GM12891 (cell line): ENCODE results near the gene ABHD5.

Source experiments
- DNase-seq: peaks from one replicate; pipeline ENCODE4 v3.0.0; 2011; ENCODE audit warnings: low spot score; ENCODE audit not compliant: insufficient read length
- FAIRE-seq: peaks from 2 replicates; lab custom pipeline; 2011; peaks lifted over from hg19 to GRCh38; lab: Jason Lieb, UNC
- PAX5 ChIP-seq: IDR thresholded peaks from 2 replicates; pipeline ENCODE4 v1.6.1; 2011; ENCODE audit warnings: low read length, moderate library complexity, mild to moderate bottlenecking; ENCODE audit not compliant: insufficient read depth, severe bottlenecking
- POLR2A ChIP-seq: IDR thresholded peaks from 2 replicates; pipeline ENCODE4 v1.6.1; 2011; ENCODE audit warnings: low read depth, low read length, control low read depth
- POLR2AphosphoS5 ChIP-seq: IDR thresholded peaks from 2 replicates; pipeline ENCODE4 v1.6.1; 2011; ENCODE audit warnings: low read depth, low read length, control low read depth
- POU2F2 ChIP-seq: IDR thresholded peaks from 2 replicates; pipeline ENCODE4 v1.6.1; 2011; ENCODE audit warnings: low read depth, mild to moderate bottlenecking, control low read depth, low read length, moderate library complexity
- SPI1 ChIP-seq: IDR thresholded peaks from 2 replicates; pipeline ENCODE4 v1.6.1; 2011; ENCODE audit warnings: low read depth, low read length, control low read depth
- TAF1 ChIP-seq: IDR thresholded peaks from 2 replicates; pipeline ENCODE4 v1.6.1; 2011; ENCODE audit warnings: low read depth, low read length, control low read depth

ABHD5 gene

GRCh38 chr3:43765521-43765971, 74.8 kb downstream of the ABHD5 start:
- DNase-seq (no peak), FAIRE-seq (no peak)
- TF ChIP-seq PAX5 (no peak), TAF1 (no peak), POLR2AphosphoS5 (no peak), POU2F2 (no peak), POLR2A (no peak)

- no peak for TF ChIP-seq SPI1
- no peak for TF ChIP-seq POU2F2
- TF ChIP-seq POLR2A: no peak
- no peak for TF ChIP-seq PAX5
- no peak for TF ChIP-seq POLR2AphosphoS5
- no peak for DNase-seq
- FAIRE-seq: no peak
These were observed 76.1 kb downstream of the ABHD5 start for GRCh38 chr3:43766672-43767465.

GRCh38 chr3:43768381-43768973, 77.7 kb downstream of the ABHD5 start:
- DNase-seq (no peak), FAIRE-seq (no peak)
- no peak for TF ChIP-seq PAX5
- TF ChIP-seq TAF1: no peak
- no peak for TF ChIP-seq SPI1
- no peak for TF ChIP-seq POLR2A
- no peak for TF ChIP-seq POU2F2
- no peak for TF ChIP-seq POLR2AphosphoS5

DNA sequence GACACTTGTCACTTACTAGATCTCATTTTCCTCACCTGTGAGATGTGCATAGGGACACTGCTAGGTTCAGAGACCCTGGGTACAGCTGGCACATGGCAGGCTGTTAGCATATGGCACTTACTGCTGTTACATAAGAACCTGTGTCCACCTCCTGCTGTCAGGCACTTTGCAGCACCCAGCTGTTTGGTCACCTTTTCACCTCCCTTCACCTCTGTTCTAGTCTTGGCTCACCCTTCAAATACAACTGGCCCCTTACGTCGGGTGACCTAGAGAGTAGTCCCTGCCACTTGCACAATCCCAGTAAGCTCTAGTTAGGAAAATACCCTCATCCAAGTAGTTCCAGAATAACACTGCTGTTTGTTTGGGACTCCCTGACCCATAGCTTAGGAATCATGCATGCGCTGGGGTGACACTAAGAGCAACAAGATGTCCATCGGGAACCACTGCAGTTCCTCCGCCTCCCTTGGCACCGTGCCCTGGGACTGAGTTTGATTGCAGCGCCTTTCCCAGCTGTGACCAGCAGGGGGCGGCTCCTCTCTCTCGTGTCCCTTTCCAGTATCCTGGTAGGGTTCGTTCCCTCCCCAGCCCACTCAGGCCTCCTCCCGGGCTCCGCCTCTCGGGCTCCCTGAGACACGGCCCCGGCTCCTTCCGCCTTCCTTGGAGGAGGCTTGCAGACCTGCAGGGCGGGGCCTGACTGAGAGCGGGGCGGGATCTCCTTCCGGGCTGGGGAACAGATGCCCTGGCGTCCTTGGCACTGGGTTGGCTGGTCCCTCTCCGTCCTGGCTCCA, 78.6 kb downstream of the ABHD5 start:
- TF ChIP-seq PAX5 (no peak), TAF1 (no peak), POU2F2 (no peak), POLR2AphosphoS5 (no peak)
- FAIRE-seq (no peak), DNase-seq (peak; percentile 69)

- no peak for FAIRE-seq
These were observed 79.2 kb downstream of the ABHD5 start for GRCh38 chr3:43769885-43770425.

DNA sequence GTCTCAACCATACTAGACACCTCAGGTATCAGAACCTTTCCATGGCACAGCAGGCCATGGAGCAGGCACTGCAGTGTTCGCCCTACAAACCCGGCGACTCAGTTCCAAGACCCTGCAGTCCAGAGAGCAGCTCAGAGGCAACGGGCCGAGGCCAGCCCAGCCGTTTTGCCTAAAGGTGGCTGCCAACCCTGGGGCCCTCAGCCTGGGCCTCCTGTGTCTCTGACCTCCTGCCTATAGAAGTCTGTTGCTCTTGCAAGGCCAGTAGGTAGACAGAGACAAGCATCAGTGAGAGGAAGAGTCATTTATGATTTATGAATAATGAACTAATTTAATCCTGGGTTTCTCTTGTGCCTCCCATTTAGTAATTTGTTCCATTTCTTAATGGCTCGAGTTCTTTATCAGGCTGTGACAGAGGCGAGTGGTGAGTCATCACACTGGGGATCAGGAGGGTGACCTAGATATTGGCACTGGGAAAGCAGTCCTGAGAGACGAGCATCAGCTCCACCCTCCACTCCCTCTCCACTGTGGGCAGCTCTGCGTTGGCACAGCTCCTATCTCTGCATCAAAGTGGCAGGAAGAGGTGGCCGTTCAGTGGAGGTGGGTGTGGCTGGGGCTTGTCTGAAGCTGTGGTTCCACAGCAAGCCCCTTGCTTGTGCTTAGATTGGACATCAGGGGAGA, 79.8 kb downstream of the ABHD5 start:
- DNase-seq (no peak), FAIRE-seq (no peak)
- no peak for TF ChIP-seq POLR2AphosphoS5
- TF ChIP-seq POLR2A: no peak
- TF ChIP-seq SPI1: no peak
- no peak for TF ChIP-seq PAX5

More at GRCh38 chr3:43769885-43770425, 79.2 kb downstream of the ABHD5 start:
- DNase-seq: no peak
- no peak for TF ChIP-seq POLR2A
- no peak for TF ChIP-seq POLR2AphosphoS5
- TF ChIP-seq TAF1: no peak
- TF ChIP-seq SPI1: no peak
- TF ChIP-seq POU2F2: no peak
- no peak for TF ChIP-seq PAX5

GRCh38 chr3:43771610-43772009, 80.9 kb downstream of the ABHD5 start:
- DNase-seq (no peak), FAIRE-seq (no peak)
- TF ChIP-seq POLR2A (no peak), SPI1 (no peak), POLR2AphosphoS5 (no peak), POU2F2 (no peak), PAX5 (no peak), TAF1 (no peak)

DNA sequence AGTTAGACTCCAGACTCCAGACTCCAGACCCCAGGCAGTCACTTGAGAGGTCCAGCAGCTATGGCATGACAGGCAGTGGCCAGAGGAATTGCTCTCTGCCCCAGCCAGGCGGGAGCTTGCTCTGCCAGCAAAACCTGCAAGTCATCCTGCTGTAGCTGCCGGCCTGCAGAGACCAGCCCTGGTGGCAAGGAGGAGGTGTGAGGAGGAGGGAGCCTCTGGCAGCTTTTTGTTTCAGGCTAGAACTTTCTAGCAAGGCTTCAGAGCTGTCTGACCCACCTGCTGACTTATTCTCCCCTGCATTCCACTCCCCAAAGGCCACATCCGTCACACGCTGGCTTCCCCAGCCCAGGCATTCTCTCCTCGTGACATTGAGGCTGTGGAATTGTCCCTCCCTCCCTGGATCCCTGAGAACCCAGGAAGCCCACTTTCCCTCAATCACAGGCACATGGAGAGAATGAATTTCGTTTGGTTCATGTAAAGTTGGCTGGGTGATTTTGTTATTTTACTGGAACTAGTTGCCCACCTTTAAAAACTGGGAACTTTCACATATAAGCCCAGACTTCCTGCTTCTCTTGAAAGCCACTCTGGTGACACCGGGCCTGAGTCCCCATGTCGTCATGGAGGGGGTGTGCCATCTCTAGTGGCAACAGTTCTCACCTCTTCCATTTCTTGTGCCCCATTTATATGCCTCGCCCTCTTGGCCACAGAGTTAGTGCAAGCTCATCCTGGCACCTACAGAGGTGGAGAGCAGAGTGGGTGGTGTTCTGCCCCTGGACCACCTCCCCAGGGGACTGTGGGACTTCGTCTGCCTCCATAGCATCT, 82.7 kb downstream of the ABHD5 start:
- FAIRE-seq (no peak), DNase-seq (no peak)
- no peak for TF ChIP-seq POLR2A
- no peak for TF ChIP-seq POLR2AphosphoS5
- no peak for TF ChIP-seq SPI1
- TF ChIP-seq PAX5: no peak
- TF ChIP-seq TAF1: no peak
- TF ChIP-seq POU2F2: no peak

DNA sequence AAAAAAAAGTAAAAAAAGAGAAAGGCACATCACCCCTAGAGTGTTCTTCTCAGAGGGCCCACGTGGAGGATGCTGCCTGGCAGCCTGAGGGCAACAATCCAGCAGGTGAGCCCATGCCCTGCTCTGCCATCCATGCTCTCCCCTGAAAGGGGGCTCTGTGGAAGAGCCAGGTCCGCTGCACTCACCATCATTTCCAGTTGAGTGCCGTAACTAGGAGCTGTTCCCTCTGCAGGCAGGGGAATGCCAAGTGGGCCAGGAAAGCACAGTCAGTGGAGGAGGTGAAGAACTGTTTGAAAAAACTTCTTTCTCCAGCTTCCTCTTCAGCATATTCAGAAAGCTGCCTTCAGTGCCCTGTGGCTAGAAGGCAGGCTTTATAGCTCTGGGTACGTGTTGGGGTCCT, 84.1 kb downstream of the ABHD5 start:
- no peak for TF ChIP-seq POU2F2
- TF ChIP-seq POLR2AphosphoS5: no peak
- no peak for TF ChIP-seq SPI1
- no peak for TF ChIP-seq TAF1
- no peak for DNase-seq
- no peak for FAIRE-seq
